ENCODE results near the gene ABAT. TPM values are rescaled to one million over a fixed set of nuclear protein-coding genes. Genes with fewer than 3 reads are reported as not detected.

The ABAT gene
- total RNA-seq, 1 donor from 2014 or later = 2.6 TPM

DNA sequence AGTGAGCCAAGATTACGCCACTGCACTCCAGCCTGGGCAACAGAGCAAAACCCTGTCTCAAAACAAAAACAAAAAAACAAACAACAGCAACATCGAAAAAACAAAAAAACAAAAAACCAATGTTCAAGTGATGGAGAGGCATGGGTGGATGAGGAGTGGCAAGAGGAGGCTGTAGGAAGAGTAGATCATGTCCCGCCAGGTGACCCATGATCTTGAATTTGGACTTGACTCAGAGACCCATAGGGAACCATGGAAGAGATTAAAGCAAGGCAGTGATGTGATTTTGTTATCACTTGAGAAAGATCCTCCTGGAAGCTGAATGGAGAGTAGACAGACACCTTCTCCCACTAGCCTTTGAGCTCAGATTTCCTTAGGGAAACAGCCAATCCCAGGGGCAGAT lies 11.2 kb downstream of the ABAT start:
- DNase-seq (ENCODE audit: low read depth) = no peak
- H3K36me3 ChIP-seq (ENCODE audit: control insufficient read depth, insufficient read depth, low read length) = no peaks in the 10 kb centered on the region
- no peak for FAIRE-seq
- no peak overlapping the region for H3K4me3 ChIP-seq (ENCODE audit: low read depth, low read length)
- no peaks in the 10 kb centered on the region for H3K27me3 ChIP-seq (ENCODE audit: control insufficient read depth, insufficient read depth, low read length)
- TF ChIP-seq, protein P1, sequence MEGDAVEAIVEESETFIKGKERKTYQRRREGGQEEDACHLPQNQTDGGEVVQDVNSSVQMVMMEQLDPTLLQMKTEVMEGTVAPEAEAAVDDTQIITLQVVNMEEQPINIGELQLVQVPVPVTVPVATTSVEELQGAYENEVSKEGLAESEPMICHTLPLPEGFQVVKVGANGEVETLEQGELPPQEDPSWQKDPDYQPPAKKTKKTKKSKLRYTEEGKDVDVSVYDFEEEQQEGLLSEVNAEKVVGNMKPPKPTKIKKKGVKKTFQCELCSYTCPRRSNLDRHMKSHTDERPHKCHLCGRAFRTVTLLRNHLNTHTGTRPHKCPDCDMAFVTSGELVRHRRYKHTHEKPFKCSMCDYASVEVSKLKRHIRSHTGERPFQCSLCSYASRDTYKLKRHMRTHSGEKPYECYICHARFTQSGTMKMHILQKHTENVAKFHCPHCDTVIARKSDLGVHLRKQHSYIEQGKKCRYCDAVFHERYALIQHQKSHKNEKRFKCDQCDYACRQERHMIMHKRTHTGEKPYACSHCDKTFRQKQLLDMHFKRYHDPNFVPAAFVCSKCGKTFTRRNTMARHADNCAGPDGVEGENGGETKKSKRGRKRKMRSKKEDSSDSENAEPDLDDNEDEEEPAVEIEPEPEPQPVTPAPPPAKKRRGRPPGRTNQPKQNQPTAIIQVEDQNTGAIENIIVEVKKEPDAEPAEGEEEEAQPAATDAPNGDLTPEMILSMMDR (IDR thresholded peaks at IDR 0.05; ENCODE audit: insufficient read depth, low read length, severe bottlenecking) = no peak

DNA sequence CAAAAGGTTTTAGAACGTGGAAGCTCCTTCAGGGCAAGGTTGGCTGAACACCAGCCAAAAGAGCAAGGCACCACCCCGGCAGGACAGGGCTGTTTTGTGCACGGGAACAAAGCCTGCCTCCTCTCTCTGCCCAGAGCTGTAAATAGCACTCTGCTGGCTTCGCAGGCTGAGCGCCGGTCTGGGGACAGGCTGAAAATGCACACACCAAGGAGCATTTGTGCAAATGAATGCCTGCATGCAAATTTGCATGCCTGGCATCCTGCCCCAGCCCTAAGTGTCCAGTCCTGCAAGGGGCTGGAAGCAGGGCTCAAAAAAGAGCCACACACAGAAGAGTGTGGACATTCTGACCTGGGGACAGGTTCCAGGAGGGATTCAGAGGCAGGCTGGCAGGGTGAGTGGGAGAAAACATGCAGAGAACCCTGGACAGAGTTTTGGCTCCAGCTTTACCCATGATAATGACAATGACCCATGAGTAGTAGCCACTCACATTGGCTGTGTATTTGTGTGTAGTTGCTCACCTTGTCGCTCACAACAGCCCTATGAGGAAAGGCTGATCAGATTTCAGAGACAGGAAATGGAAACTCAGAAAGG lies 11.7 kb downstream of the ABAT start:
- DNase-seq (ENCODE audit: low read depth) (peak; percentile 61), FAIRE-seq (no peak)
- Histone ChIP-seq H3K27me3 (ENCODE audit: control insufficient read depth, insufficient read depth, low read length) (no peaks in the 10 kb centered on the region), H3K4me3 (ENCODE audit: low read depth, low read length) (no peak overlapping the region), H3K36me3 (ENCODE audit: control insufficient read depth, insufficient read depth, low read length) (no peaks in the 10 kb centered on the region)
- TF ChIP-seq, protein P1 (IDR thresholded peaks at IDR 0.05; ENCODE audit: insufficient read depth, low read length, severe bottlenecking) = no peak

DNA sequence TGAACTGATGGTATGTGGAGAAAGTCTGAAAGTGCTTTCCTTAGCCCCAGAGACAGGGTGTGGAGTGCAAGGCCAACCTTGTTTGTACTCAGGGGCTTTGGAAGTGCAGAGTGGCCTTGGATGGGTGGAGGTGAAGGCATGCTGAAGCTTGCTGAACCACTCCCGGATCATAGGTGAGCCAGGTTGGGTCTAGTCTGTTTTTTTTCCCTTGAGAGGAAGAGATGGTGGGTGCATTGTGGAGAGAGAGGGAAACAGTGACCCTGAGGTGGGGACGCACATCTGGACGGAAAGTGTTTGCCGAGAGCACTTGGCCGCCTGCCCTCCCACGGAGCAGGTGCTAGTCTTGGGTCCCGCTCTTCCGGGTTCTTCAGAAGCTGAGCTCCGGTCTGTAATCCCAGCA lies 12.5 kb downstream of the ABAT start:
- H3K27me3 ChIP-seq (ENCODE audit: control insufficient read depth, insufficient read depth, low read length) = no peaks in the 10 kb centered on the region
- no peak overlapping the region for H3K4me3 ChIP-seq (ENCODE audit: low read depth, low read length)
- TF ChIP-seq, protein P1 (IDR thresholded peaks at IDR 0.05; ENCODE audit: insufficient read depth, low read length, severe bottlenecking) = no peak
- FAIRE-seq (no peak), DNase-seq (ENCODE audit: low read depth) (peak; percentile 46)
- H3K36me3 ChIP-seq (ENCODE audit: control insufficient read depth, insufficient read depth, low read length) = no peaks in the 10 kb centered on the region

DNA sequence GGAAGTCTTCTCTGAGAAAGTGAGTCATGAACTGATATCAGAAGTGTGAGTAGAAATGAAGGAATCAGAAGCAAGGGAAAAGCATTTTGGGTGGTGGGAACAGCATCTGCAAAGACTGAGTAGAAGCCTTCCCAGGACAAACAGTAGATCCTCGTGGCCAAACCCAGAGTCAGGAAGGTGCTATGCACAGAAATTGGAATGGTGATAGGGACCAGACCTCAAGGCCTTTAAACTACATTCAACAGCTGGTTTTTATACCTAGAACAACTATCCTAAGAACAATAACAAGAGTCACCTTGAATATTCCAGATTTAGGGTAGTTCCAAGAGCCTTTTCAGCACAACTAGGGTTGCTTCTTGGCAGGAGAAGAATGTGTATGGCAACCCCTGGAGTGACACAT lies 15.3 kb downstream of the ABAT start:
- no peak for FAIRE-seq
- Histone ChIP-seq H3K4me3 (ENCODE audit: low read depth, low read length) (no peak overlapping the region), H3K27me3 (ENCODE audit: control insufficient read depth, insufficient read depth, low read length) (no peaks in the 10 kb centered on the region), H3K36me3 (ENCODE audit: control insufficient read depth, insufficient read depth, low read length) (no peaks in the 10 kb centered on the region)
- TF ChIP-seq, protein P1 (IDR thresholded peaks at IDR 0.05; ENCODE audit: insufficient read depth, low read length, severe bottlenecking) = no peak
- DNase-seq (ENCODE audit: low read depth) = no peak

DNA sequence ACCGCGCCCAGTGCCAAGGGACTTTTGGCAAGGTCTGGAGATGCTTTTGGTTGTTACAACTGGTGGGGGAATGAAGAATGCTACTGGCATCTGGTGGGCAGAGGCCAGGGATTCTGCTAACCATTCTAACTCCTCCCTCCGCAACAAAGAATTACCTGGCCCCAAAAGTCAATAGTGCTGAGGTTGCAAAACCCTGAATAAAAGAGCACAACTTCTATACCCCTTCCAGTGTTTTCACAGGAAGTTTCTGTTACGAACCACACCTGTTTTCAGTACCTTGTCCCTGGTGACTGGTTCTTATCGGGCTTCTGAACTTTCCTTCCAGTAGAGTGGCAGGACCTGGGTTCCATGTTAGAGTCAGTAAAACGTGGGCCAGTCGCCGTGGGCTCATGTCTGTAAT lies 17.3 kb downstream of the ABAT start:
- no peaks in the 10 kb centered on the region for H3K27me3 ChIP-seq (ENCODE audit: control insufficient read depth, insufficient read depth, low read length)
- no peak overlapping the region for H3K4me3 ChIP-seq (ENCODE audit: low read depth, low read length)
- no peak for FAIRE-seq
- H3K36me3 ChIP-seq (ENCODE audit: control insufficient read depth, insufficient read depth, low read length) = no peaks in the 10 kb centered on the region
- TF ChIP-seq, protein P1 (IDR thresholded peaks at IDR 0.05; ENCODE audit: insufficient read depth, low read length, severe bottlenecking) = no peak
- no peak for DNase-seq (ENCODE audit: low read depth)

Measured in bronchial epithelial cell (primary cell).